ENCODE results near the gene CDC42BPB.

- TF ChIP-seq, protein P1, sequence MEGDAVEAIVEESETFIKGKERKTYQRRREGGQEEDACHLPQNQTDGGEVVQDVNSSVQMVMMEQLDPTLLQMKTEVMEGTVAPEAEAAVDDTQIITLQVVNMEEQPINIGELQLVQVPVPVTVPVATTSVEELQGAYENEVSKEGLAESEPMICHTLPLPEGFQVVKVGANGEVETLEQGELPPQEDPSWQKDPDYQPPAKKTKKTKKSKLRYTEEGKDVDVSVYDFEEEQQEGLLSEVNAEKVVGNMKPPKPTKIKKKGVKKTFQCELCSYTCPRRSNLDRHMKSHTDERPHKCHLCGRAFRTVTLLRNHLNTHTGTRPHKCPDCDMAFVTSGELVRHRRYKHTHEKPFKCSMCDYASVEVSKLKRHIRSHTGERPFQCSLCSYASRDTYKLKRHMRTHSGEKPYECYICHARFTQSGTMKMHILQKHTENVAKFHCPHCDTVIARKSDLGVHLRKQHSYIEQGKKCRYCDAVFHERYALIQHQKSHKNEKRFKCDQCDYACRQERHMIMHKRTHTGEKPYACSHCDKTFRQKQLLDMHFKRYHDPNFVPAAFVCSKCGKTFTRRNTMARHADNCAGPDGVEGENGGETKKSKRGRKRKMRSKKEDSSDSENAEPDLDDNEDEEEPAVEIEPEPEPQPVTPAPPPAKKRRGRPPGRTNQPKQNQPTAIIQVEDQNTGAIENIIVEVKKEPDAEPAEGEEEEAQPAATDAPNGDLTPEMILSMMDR (IDR thresholded peaks at IDR 0.05): no peak
- TF ChIP-seq POLR2A (IDR thresholded peaks at IDR 0.05): no peak
These were observed 8.5 kb upstream of the CDC42BPB start for GRCh38 chr14:103065861-103066260.
